Measurements from ENCODE around the gene NOP56. TPM values are rescaled to one million over a fixed set of nuclear protein-coding genes. Genes with fewer than 3 reads are reported as not detected.

NOP56 gene
- total and polyA plus RNA-seq, 9 of the 15 experiments (the other 6 are each of a cell fraction or from before 2014, with no cell fraction given) = 295 to 697 (median 439) TPM

- TF ChIP-seq TSHZ1 (CRISPR knock-in tag; IDR thresholded peaks at IDR 0.05) (no peak), FOSL1 (tag; conservative IDR thresholded peaks at IDR 0.05) (no peak), CCNT2 (IDR thresholded peaks at IDR 0.05; ENCODE audit: borderline replicate concordance, extremely low read depth, insufficient read length, low read depth, low read length) (no peak)
Observed at GRCh38 chr20:2698186-2698817, 45.9 kb downstream of the NOP56 start (continued).

GRCh38 chr20:2698912-2699311 lies 46.5 kb downstream of the NOP56 start:
- FAIRE-seq = no peak
- POLR2A ChIA-PET = no interaction called here
- ATAC-seq = no peak
- peaks cover 0 to 2% of the 10 kb centered on the region in 2 experiments; a peak in 1 of 5 replicates for H3K4me1 ChIP-seq (replicated peaks in 1 of 2; ENCODE audit: control insufficient read depth in 2 of 2, insufficient read depth in 2 of 2, low read length in 2 of 2)
- H3K27ac ChIP-seq (ENCODE audit: extremely low read depth, low read depth, low read length) = no peak overlapping the region
- no peak overlapping the region for H2AFZ ChIP-seq (ENCODE audit: low read depth, low read length)
- no TSS peak for BruUV-seq (replicated peaks)
- CTCF ChIA-PET (ENCODE audit: low intra/inter-chr PET ratio) = no interaction called here
- 0% methylated on average over 4 of the region's 4 CpGs for WGBS (ENCODE audit: insufficient coverage, low coverage, missing lambda C conversion rate)
- H3K27me3 ChIP-seq (ENCODE audit: control insufficient read depth in 2 of 2, insufficient read depth in 2 of 2, low read length in 2 of 2) = peaks cover 6 to 69% of the 10 kb centered on the region in 2 experiments; a peak in 4 of 5 replicates
- intact Hi-C loops (cut with micrococcal nuclease) (no loop called here), in situ Hi-C loops (cut with MboI) (no loop called here)
- TF ChIP-seq POLR2B (IDR thresholded peaks at IDR 0.05; ENCODE audit: low read depth, partially characterized antibody) (no peak), ZBTB2 (IDR thresholded peaks at IDR 0.05) (no peak), NR2C1 (IDR thresholded peaks at IDR 0.05) (no peak), NR2C1 (tag; IDR thresholded peaks at IDR 0.05) (no peak), ATF7 (IDR thresholded peaks at IDR 0.05) (no peak), BDP1 (IDR thresholded peaks at IDR 0.05; ENCODE audit: insufficient read depth, insufficient read length) (no peak)
- no peaks in the 10 kb centered on the region; the same call in 1 of the 2 replicates for H4K20me1 ChIP-seq (replicated peaks; ENCODE audit: control insufficient read depth, insufficient read depth, low read length)
- no peak overlapping the region for H3K4me2 ChIP-seq (ENCODE audit: insufficient read depth, low read length)
- no peak overlapping the region for H3K9ac ChIP-seq (ENCODE audit: insufficient read depth in 1 of 2, low read depth in 2 of 2, low read length in 2 of 2)
- no peak for DNase-seq (ENCODE audit: extremely low read depth in 1 of 4, low spot score in 3 of 4)
- no peaks in the 10 kb centered on the region for H3K79me2 ChIP-seq (ENCODE audit: control insufficient read depth, insufficient read depth, low read length)
- H3K9me1 ChIP-seq (ENCODE audit: control insufficient read depth, insufficient read depth, low read length) = no peaks in the 10 kb centered on the region
- H3K9me3 ChIP-seq (replicated peaks; ENCODE audit: control insufficient read depth, insufficient read depth, low read depth, low read length) = no peaks in the 10 kb centered on the region
- H3K4me3 ChIP-seq = no peak overlapping the region
- H3K36me3 ChIP-seq (ENCODE audit: control insufficient read depth, insufficient read depth, low read length) = no peaks in the 10 kb centered on the region

All from K562 (cell line).